HEK293 (cell line): ENCODE data around the gene KCNJ5.

Source experiments
- ATF2 ChIP-seq: fragments of 450-650 bp; formaldehyde crosslinking; IDR thresholded peaks from 2 replicates; pipeline ENCODE4 v1.5.1; 2016; ENCODE audit warnings: missing biosample characterization, missing genetic modification characterization, low read depth
- CTCF ChIP-seq: fragments of 450-650 bp; formaldehyde crosslinking; IDR thresholded peaks from 2 replicates; pipeline ENCODE4 v1.5.1; 2016; ENCODE audit warnings: missing biosample characterization, missing genetic modification characterization
- REPIN1 ChIP-seq: fragments of 450-650 bp; formaldehyde crosslinking; IDR thresholded peaks from 2 replicates; pipeline ENCODE4 v1.5.1; 2017; ENCODE audit warnings: missing biosample characterization, missing genetic modification characterization, low read depth

GRCh38 chr11:128894286-128894681 lies 3.1 kb downstream of the KCNJ5 start:
- TF ChIP-seq REPIN1 (tag by site-specific recombination) (no peak), ATF2 (tag by site-specific recombination) (no peak), CTCF (no peak)
